ENCODE results near the gene SLC24A1.

Gene SLC24A1

DNA sequence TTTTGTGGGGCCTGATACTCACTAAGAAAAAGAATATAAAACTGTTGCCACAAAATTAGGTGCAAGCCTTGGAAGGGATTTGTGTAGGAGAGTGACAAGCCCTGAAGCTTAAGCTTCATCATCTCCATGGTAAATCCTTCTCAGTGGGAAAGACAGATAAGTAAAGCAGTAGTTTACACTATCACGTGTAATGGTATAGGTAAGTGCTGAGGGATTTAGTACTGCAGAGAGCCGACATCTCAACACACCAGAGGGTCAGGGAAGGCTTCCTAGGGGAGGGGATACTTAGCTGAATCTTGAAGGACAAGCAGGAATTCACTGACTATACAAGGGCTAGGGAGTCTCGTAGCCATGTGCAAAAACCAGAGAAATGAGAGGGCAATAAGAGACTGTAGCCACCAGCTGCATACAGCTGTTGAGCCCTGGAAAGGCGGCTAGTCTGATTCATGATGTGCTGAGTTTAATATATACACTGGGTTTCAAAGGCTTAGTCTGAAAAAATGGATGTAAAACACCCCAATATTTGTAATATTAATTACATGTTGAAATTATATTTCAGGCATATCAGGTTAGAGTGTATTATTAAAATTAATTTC is 11.1 kb downstream of the SLC24A1 start:
- Histone ChIP-seq H3K36me3 (replicated peaks) (no peaks in the 10 kb centered on the region), H3K27me3 (replicated peaks) (no peaks in the 10 kb centered on the region), H3K27ac (no peak overlapping the region), H3K4me3 (ENCODE audit: low read depth, low read length) (no peak overlapping the region)
- no peak for DNase-seq
- TF ChIP-seq, protein P1, sequence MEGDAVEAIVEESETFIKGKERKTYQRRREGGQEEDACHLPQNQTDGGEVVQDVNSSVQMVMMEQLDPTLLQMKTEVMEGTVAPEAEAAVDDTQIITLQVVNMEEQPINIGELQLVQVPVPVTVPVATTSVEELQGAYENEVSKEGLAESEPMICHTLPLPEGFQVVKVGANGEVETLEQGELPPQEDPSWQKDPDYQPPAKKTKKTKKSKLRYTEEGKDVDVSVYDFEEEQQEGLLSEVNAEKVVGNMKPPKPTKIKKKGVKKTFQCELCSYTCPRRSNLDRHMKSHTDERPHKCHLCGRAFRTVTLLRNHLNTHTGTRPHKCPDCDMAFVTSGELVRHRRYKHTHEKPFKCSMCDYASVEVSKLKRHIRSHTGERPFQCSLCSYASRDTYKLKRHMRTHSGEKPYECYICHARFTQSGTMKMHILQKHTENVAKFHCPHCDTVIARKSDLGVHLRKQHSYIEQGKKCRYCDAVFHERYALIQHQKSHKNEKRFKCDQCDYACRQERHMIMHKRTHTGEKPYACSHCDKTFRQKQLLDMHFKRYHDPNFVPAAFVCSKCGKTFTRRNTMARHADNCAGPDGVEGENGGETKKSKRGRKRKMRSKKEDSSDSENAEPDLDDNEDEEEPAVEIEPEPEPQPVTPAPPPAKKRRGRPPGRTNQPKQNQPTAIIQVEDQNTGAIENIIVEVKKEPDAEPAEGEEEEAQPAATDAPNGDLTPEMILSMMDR (IDR thresholded peaks at IDR 0.05; ENCODE audit: low read depth, low read length, missing control alignments): no peak
- in situ Hi-C loops (cut with HindIII; ENCODE audit: low pct_ligation_motif_present, low sequenced_read_pairs): loop anchor here (25.0 kb wide), 1 partner anchor 229 kb away; the partner anchor contains the start of gene RAB11A

DNA sequence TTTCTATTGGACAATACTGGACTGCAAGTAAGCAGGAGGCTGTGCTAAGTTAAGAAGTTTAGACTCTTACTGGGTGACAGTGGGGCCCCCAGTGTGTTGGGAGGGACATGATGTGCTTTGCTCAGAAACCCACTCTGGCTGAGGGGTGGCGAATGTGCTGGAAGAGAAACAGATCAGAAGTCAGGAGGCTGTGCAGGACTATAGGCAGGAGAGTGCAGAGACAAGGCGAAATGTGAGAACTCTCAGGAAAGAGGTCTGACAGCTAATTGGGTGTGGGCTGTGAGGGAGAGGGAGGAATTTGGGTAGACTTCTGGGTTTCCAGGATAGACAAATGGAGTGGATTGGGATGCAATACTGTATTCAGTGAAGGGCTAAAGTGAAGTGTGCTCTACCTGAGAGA is 12.0 kb downstream of the SLC24A1 start:
- Histone ChIP-seq H3K4me3 (ENCODE audit: low read depth, low read length) (no peak overlapping the region), H3K27me3 (replicated peaks) (no peaks in the 10 kb centered on the region), H3K36me3 (replicated peaks) (no peaks in the 10 kb centered on the region), H3K27ac (no peak overlapping the region)
- DNase-seq: no peak
- TF ChIP-seq, protein P1 (IDR thresholded peaks at IDR 0.05; ENCODE audit: low read depth, low read length, missing control alignments): no peak
- in situ Hi-C loops (cut with HindIII; ENCODE audit: low pct_ligation_motif_present, low sequenced_read_pairs): loop anchor here (25.0 kb wide), 1 partner anchor 229 kb away; the partner anchor contains the start of gene RAB11A

DNA sequence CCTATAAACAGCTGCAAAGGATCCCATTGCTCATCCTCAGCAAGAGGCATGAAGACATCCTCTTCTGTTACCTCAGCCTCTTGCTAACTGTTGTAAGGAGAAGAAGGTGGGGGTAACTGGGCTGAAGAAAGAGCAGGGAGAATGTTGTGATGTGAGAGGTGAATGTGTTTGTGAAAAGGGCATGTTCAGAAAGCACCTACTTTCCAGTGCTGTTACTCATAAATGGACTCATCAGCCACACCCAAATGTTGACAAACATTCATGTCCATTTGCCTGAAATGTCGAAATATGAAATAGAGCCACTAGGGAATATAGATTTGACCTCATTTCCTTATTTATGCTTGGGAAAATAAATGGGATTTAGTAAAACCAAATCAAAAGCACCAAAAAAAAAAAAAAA is 12.6 kb downstream of the SLC24A1 start:
- TF ChIP-seq, protein P1 (IDR thresholded peaks at IDR 0.05; ENCODE audit: low read depth, low read length, missing control alignments): no peak
- in situ Hi-C loops (cut with HindIII; ENCODE audit: low pct_ligation_motif_present, low sequenced_read_pairs): loop anchor here (25.0 kb wide), 1 partner anchor 228 kb away; the partner anchor contains the start of gene RAB11A
- Histone ChIP-seq H3K27me3 (replicated peaks) (no peaks in the 10 kb centered on the region), H3K36me3 (replicated peaks) (no peaks in the 10 kb centered on the region), H3K4me3 (ENCODE audit: low read depth, low read length) (no peak overlapping the region), H3K27ac (no peak overlapping the region)
- no peak for DNase-seq

DNA sequence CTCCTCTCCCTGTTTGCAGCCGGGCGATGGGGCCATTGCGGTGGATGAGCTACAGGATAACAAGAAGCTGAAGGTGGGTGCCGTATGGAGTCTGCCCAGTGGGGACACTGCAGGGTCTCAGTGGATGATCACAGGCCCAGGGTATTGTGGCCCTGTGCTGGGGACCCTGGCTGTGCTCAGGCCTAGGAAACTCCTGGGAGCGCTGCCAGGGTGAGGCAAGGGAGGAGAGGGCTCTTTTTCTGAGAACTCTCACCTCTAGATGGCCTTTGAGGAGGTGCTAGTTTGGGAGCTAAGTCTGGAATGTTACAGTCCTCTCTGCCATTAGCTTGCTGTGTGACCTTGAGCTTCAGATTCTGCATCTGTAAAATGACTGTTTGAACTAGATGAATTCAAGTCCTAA is 16.4 kb downstream of the SLC24A1 start:
- Histone ChIP-seq H3K4me3 (ENCODE audit: low read depth, low read length) (no peak overlapping the region), H3K27ac (no peak overlapping the region), H3K27me3 (replicated peaks) (no peaks in the 10 kb centered on the region), H3K36me3 (replicated peaks) (no peaks in the 10 kb centered on the region)
- TF ChIP-seq, protein P1 (IDR thresholded peaks at IDR 0.05; ENCODE audit: low read depth, low read length, missing control alignments): no peak
- DNase-seq: no peak
- in situ Hi-C loops (cut with HindIII; ENCODE audit: low pct_ligation_motif_present, low sequenced_read_pairs): loop anchor here (25.0 kb wide), 1 partner anchor 224 kb away; the partner anchor contains the start of gene RAB11A

DNA sequence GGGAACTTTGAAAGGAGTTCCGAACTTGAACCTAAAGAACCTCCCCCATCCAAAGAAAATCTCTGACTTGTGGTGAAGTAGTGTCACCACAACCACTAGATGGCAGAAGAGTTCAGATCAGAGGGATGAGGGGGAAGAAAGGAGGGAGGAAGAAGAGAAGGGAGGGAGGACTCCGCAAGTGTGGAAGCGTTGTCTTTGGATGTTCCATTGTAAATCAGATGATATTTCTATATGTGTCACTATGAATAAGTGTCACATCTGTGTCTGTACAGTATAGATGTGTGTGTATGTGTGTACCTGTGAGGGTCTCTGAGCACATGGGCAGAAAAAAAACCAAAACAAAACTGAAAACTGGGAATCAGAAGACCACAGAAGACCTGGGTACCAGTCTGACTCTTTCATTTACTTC is 16.9 kb downstream of the SLC24A1 start:
- H3K27ac ChIP-seq: no peak overlapping the region
- DNase-seq: peak; percentile 47
- H3K27me3 ChIP-seq (replicated peaks): no peaks in the 10 kb centered on the region
- H3K4me3 ChIP-seq (ENCODE audit: low read depth, low read length): no peak overlapping the region
- in situ Hi-C loops (cut with HindIII; ENCODE audit: low pct_ligation_motif_present, low sequenced_read_pairs): loop anchor here (25.0 kb wide), 1 partner anchor 224 kb away; the partner anchor contains the start of gene RAB11A
- TF ChIP-seq, protein P1 (IDR thresholded peaks at IDR 0.05; ENCODE audit: low read depth, low read length, missing control alignments): peak; percentile 85
- no peaks in the 10 kb centered on the region for H3K36me3 ChIP-seq (replicated peaks)

Data from brain microvascular endothelial cell (primary cell).